ENCODE data around the gene FCHO1. TPM values are rescaled to one million over a fixed set of nuclear protein-coding genes. Genes with fewer than 3 reads are reported as not detected.
A peak's percentile ranks its signal among the peaks of the same experiment; 100 is the strongest.

Gene FCHO1
- total RNA-seq, 4 donors from 2014 or later: 0.60 to 26.9 (median 3.8) TPM

DNA sequence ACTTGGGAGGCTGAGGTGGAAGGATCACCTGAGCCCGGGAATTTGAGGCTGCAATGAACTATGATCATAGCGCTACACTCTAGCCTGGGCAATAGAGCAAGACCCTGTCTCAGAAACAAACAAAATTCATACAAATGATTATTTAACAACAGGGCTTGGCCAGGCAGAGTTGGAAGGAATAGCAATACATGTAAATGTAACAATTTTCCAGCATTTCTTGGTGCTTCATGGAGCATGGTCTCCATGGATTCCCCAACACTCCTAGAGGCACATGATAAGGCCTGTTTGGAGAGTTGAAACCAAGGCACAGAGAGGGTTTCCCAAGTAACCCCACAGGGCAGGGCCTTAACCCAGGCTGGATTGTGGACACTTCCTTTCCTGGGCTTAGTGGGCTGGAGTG lies 59.8 kb downstream of the FCHO1 start:
- TF ChIP-seq POLR2A (IDR thresholded peaks at IDR 0.05) (no peak), CTCF (IDR thresholded peaks at IDR 0.05) (no peak), EP300 (IDR thresholded peaks at IDR 0.05; ENCODE audit: low read depth) (no peak), POLR2AphosphoS5 (IDR thresholded peaks at IDR 0.05) (no peak)
- Histone ChIP-seq H3K4me1 (no peaks in the 10 kb centered on the region), H3K27ac (no peak overlapping the region), H3K9me3 (no peaks in the 10 kb centered on the region), H3K27me3 (no peaks in the 10 kb centered on the region), H3K36me3 (peaks cover 0 to 5% (median 0%) of the 10 kb centered on the region in 4 donors), H3K4me3 (no peak overlapping the region)
- WGBS, 2 donors (ENCODE audit: low coverage in 1 of 2): 94 to 100% methylated on average over 2 of the region's 2 CpGs
- no peak for DNase-seq
- in situ Hi-C loops (cut with MboI; ENCODE audit: low pct_ligation_motif_present in 1 of 4, low pct_unique_long_range_greater_than_20kb in 1 of 4, low sequenced_read_pairs in 3 of 4): no loop called here
- intact Hi-C loops (cut with DNase I; ENCODE audit: low total_unique reads): no loop called here

- Histone ChIP-seq H3K4me1 (no peaks in the 10 kb centered on the region), H3K27me3 (no peaks in the 10 kb centered on the region), H3K27ac (no peak overlapping the region), H3K36me3 (peaks cover 0 to 5% (median 0%) of the 10 kb centered on the region in 4 donors), H3K9me3 (no peaks in the 10 kb centered on the region), H3K4me3 (no peak overlapping the region)
- intact Hi-C loops (cut with DNase I; ENCODE audit: low total_unique reads): no loop called here
- TF ChIP-seq POLR2AphosphoS5 (IDR thresholded peaks at IDR 0.05) (no peak), CTCF (IDR thresholded peaks at IDR 0.05) (no peak), POLR2A (IDR thresholded peaks at IDR 0.05) (no peak), EP300 (IDR thresholded peaks at IDR 0.05; ENCODE audit: low read depth) (no peak)
- in situ Hi-C loops (cut with MboI; ENCODE audit: low pct_ligation_motif_present in 1 of 4, low pct_unique_long_range_greater_than_20kb in 1 of 4, low sequenced_read_pairs in 3 of 4): no loop called here
- 87% methylated on average over 20 of the region's 20 CpGs; no CpG with 5 or more reads in 1 of the 2 donors for WGBS, 2 donors (ENCODE audit: low coverage in 1 of 2)
- no peak for DNase-seq
Measured at GRCh38 chr19:17811681-17812080, 60.4 kb downstream of the FCHO1 start.

DNA sequence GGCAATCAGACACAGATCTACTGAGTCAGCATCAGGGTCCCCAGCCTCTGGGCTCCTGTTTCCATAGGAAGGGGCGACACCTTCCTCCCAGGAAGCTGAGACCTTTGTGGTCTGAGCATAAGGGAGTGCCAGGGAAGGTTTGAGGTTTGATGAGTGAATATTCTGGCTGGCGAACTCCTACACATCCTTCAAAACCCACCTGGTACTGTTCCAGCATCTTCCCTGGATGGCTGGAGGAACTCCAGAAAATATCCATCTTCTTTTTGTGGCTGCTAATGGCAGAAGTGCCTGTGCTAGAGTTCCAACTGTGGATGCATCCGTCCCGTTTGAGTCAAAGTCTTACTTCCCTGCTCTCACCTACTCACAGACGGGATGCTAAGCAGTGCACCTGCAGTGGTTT lies 60.8 kb downstream of the FCHO1 start:
- no peak overlapping the region for H3K27ac ChIP-seq
- no peak for DNase-seq
- TF ChIP-seq EP300 (IDR thresholded peaks at IDR 0.05; ENCODE audit: low read depth): no peak
- TF ChIP-seq POLR2A (IDR thresholded peaks at IDR 0.05): no peak
- TF ChIP-seq CTCF (IDR thresholded peaks at IDR 0.05): no peak
- no peak for TF ChIP-seq POLR2AphosphoS5 (IDR thresholded peaks at IDR 0.05)
- H3K9me3 ChIP-seq: no peaks in the 10 kb centered on the region
- no peak overlapping the region for H3K4me3 ChIP-seq
- peaks cover 0 to 5% (median 0%) of the 10 kb centered on the region in 4 donors for H3K36me3 ChIP-seq
- in situ Hi-C loops (cut with MboI; ENCODE audit: low pct_ligation_motif_present in 1 of 4, low pct_unique_long_range_greater_than_20kb in 1 of 4, low sequenced_read_pairs in 3 of 4) (no loop called here), intact Hi-C loops (cut with DNase I; ENCODE audit: low total_unique reads) (no loop called here)
- H3K4me1 ChIP-seq: no peaks in the 10 kb centered on the region
- WGBS, 2 donors (ENCODE audit: low coverage in 1 of 2): 84% methylated on average over 5 of the region's 5 CpGs; no CpG with 5 or more reads in 1 of the 2 donors
- no peaks in the 10 kb centered on the region for H3K27me3 ChIP-seq

DNA sequence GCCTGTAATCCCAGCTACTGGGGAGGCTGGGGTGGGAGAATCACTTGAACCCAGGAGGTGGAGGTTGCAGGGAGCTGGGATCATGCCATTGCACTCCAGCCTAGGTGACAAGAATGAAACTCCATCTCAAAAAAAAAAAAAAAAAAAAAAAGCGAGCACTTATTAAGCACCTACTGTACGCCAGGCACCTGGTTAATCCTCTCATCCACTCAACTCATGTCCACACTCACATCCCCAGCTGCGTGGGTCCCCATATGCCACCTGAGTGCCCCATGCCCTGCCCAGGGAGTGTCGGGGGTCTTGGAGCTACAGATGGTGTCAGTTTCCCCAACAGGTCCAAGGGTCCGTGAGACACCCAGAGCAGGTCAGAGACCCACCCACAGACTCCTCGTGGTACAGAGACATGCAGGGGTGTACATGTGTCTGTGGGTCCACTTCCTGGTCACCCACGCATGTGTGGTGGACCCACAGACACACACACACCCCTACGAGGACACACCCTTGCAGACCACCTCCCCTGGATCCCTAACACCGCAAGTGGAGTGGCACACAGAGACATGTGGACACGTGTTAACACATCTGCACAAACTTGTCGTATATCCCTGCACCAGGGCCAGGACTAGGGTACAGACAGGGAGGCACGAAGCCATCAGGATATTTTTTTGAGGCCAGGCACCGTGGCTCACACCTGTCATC lies 66.5 kb downstream of the FCHO1 start:
- no peak overlapping the region for H3K4me3 ChIP-seq
- in situ Hi-C loops (cut with MboI; ENCODE audit: low pct_ligation_motif_present in 1 of 4, low pct_unique_long_range_greater_than_20kb in 1 of 4, low sequenced_read_pairs in 3 of 4): no loop called here
- no peaks in the 10 kb centered on the region for H3K27me3 ChIP-seq
- H3K36me3 ChIP-seq: no peaks in the 10 kb centered on the region
- H3K27ac ChIP-seq: no peak overlapping the region
- H3K9me3 ChIP-seq: no peaks in the 10 kb centered on the region
- H3K4me1 ChIP-seq: no peaks in the 10 kb centered on the region
- no peak for DNase-seq
- peak; percentile 28 for TF ChIP-seq POLR2A (IDR thresholded peaks at IDR 0.05)
- TF ChIP-seq CTCF (IDR thresholded peaks at IDR 0.05): no peak
- 65 to 89% methylated on average over 3 to 11 of the region's 13 CpGs for WGBS, 2 donors (ENCODE audit: low coverage in 1 of 2)
- intact Hi-C loops (cut with DNase I; ENCODE audit: low total_unique reads): no loop called here

All from transverse colon (tissue), 4 donors.